HCT116 (cell line): ENCODE results near the gene COL28A1. TPM values are rescaled to one million over a fixed set of nuclear protein-coding genes. Genes with fewer than 3 reads are reported as not detected.

Experiments
- ATAC-seq: fragments of 200-7000 bp; cut with Tn5 transposase; 2 replicates; pipeline ENCODE4 v1.9.1; 2020; ENCODE audit warnings: mild to moderate bottlenecking, moderate library complexity
- BruUV-seq: library from RNA; stranded (reverse); fragments of 400-500 nt; replicated peaks from 2 replicates; lab custom pipeline; 2021; lab: Mats Ljungman, UMichigan
- CTCF ChIA-PET: fragments of 300-600 bp; sonication (Branson Sonifier 250); formaldehyde crosslinking; loops from one replicate; lab custom pipeline; 2021; ENCODE audit warnings: antibody characterized with exemption; lab: Charles Lee
- POLR2A ChIA-PET: fragments of 300-600, 350-600 bp; sonication (Branson Sonifier 250); formaldehyde crosslinking; loops from one replicate; lab custom pipeline; 2021; ENCODE audit warnings: antibody characterized with exemption; lab: Charles Lee
- RAD21 ChIA-PET, 2 experiments: fragments of 300-600 bp; sonication (Branson Sonifier 250); formaldehyde crosslinking; loops; one replicate each; lab custom pipeline; 2023; ENCODE audit warnings: low total read pairs in 2 of 2; ENCODE audit not compliant: uncharacterized antibody in 2 of 2, unreplicated experiment in 2 of 2, low non-redundant PET in 1 of 2; lab: Charles Lee
- DNase-seq: peaks from one replicate; pipeline ENCODE4 v3.0.0-alpha.2; 2010; ENCODE audit warnings: low read depth, low spot score
- H2AFZ ChIP-seq: fragments of 200-600 bp; shearing (Covaris generic), sonication (generic); 2 replicates; pipeline ENCODE4 v1.6.1; 2017; ENCODE audit warnings: low read depth, mixed run types, mixed read lengths, antibody characterized with exemption, low read length; ENCODE audit not compliant: poor library complexity, severe bottlenecking
- H3K27ac ChIP-seq: 2 replicates; pipeline ENCODE4 v1.5.1; 2012; ENCODE audit warnings: low read depth, low read length
- H3K27me3 ChIP-seq: fragments of 200-600 bp; sonication (generic); 2 replicates; pipeline ENCODE4 v1.6.1; 2016; ENCODE audit warnings: mixed run types, low read length, mixed read lengths; ENCODE audit not compliant: insufficient read depth
- H3K36me3 ChIP-seq, 2 experiments: fragments of 200-500 bp in 1 of 2; fragments of 200-600 bp in 1 of 2; sonication (Bioruptor generic) in 1 of 2; sonication (generic) in 1 of 2; 2 replicates each; pipeline versions ENCODE4 v1.5.1 to v1.6.1; 2014 to 2016; ENCODE audit warnings: low read length in 2 of 2, inconsistent platforms in 1 of 2, mixed read lengths in 1 of 2, mixed run types in 1 of 2; ENCODE audit not compliant: insufficient read depth in 2 of 2, control insufficient read depth in 1 of 2
- H3K4me1 ChIP-seq, 2 experiments: fragments of 200-600 bp in 1 of 2; sonication (generic) in 1 of 2; 2 replicates each; pipeline versions ENCODE4 v1.5.1 to v1.6.1; 2012 to 2017; ENCODE audit warnings: low read length in 2 of 2, inconsistent platforms in 1 of 2, mild to moderate bottlenecking in 1 of 2, mixed read lengths in 1 of 2, mixed run types in 1 of 2, moderate library complexity in 1 of 2; ENCODE audit not compliant: insufficient read depth in 2 of 2, control insufficient read depth in 1 of 2
- H3K4me2 ChIP-seq: fragments of 200-600 bp; sonication (generic); 2 replicates; pipeline ENCODE4 v1.6.1; 2017; ENCODE audit warnings: mixed run types, low read length, mixed read lengths
- H3K4me3 ChIP-seq, 2 experiments: fragments of 200-600 bp in 1 of 2; sonication (generic) in 1 of 2; replicated peaks in 1 of 2; 2 replicates each; pipeline ENCODE4 v1.5.1; 2011 to 2016; ENCODE audit warnings: low read length in 2 of 2, control low read depth in 1 of 2, low read depth in 1 of 2, mild to moderate bottlenecking in 1 of 2, mixed read lengths in 1 of 2, mixed run types in 1 of 2
- H3K79me2 ChIP-seq: fragments of 200-600 bp; sonication (generic); 2 replicates; pipeline ENCODE4 v1.6.1; 2017; ENCODE audit warnings: mild to moderate bottlenecking, mixed run types, low read length, moderate library complexity, mixed read lengths; ENCODE audit not compliant: insufficient read depth
- H3K9ac ChIP-seq: fragments of 200-600 bp; sonication (generic); 2 replicates; pipeline ENCODE4 v1.6.1; 2016; ENCODE audit warnings: low read length, mixed read lengths
- H3K9me2 ChIP-seq: fragments of 200-600 bp; sonication (generic), shearing (Covaris generic); 2 replicates; pipeline ENCODE4 v1.6.1; 2017; ENCODE audit warnings: mixed run types, mild to moderate bottlenecking, moderate library complexity; ENCODE audit not compliant: insufficient read depth
- H3K9me3 ChIP-seq, 2 experiments: fragments of 200-500 bp in 1 of 2; fragments of 200-600 bp in 1 of 2; sonication (Bioruptor generic) in 1 of 2; sonication (generic) in 1 of 2; 2 replicates each; pipeline ENCODE4 v1.6.1; 2014 to 2017; ENCODE audit warnings: low read length in 2 of 2, mixed read lengths in 2 of 2, inconsistent platforms in 1 of 2, low read depth in 1 of 2, mild to moderate bottlenecking in 1 of 2, mixed run types in 1 of 2, moderate library complexity in 1 of 2; ENCODE audit not compliant: control insufficient read depth in 1 of 2, insufficient read depth in 1 of 2
- H4K20me1 ChIP-seq: fragments of 200-600 bp; sonication (generic), shearing (Covaris generic); 2 replicates; pipeline ENCODE4 v1.6.1; 2017; ENCODE audit warnings: mixed run types, mild to moderate bottlenecking, moderate library complexity; ENCODE audit not compliant: insufficient read depth
- JUND ChIP-seq: IDR thresholded peaks from 2 replicates; pipeline ENCODE4 v1.6.1; 2012
- POLR2A ChIP-seq: IDR thresholded peaks from 2 replicates; pipeline ENCODE4 v1.7.0; 2011; ENCODE audit warnings: borderline replicate concordance; ENCODE audit not compliant: insufficient read depth, insufficient read length; ENCODE audit errors: extremely low read depth
- RAD21 ChIP-seq: IDR thresholded peaks from 2 replicates; pipeline ENCODE4 v1.6.1; 2012; ENCODE audit warnings: low read depth, mild to moderate bottlenecking
- SIN3A ChIP-seq: IDR thresholded peaks from 2 replicates; pipeline ENCODE4 v1.6.1; 2012; ENCODE audit warnings: low read depth
- SP1 ChIP-seq: IDR thresholded peaks from 2 replicates; pipeline ENCODE4 v1.6.1; 2012; ENCODE audit warnings: low read depth
- ZFX ChIP-seq: fragments of 450-650 bp; IDR thresholded peaks from 2 replicates; pipeline ENCODE4 v1.6.1; 2017
- intact Hi-C: fragments of 100-400 bp; cut with micrococcal nuclease; formaldehyde crosslinking; loops from 2 replicates; pipeline ENCODE4 v1.10.0; 2022
- total RNA-seq: library from RNA; stranded (reverse); gene quantifications from one replicate; pipeline ENCODE4 v1.2.1, GENCODE V29; 2021; ENCODE audit not compliant: unreplicated experiment
- TF ChIP-seq, protein P1 (sequence below): IDR thresholded peaks from 2 replicates; pipeline ENCODE4 v1.6.1; 2011; ENCODE audit warnings: mild to moderate bottlenecking, low read length, moderate library complexity; ENCODE audit not compliant: insufficient replicate concordance; ENCODE audit errors: extremely low read depth
- TF ChIP-seq, protein P2 (sequence below), 3 experiments: fragments of 200-600 bp in 1 of 3; sonication (generic) in 1 of 3; IDR thresholded peaks in 2 of 3; conservative IDR thresholded peaks in 1 of 3; 2 replicates each; pipeline ENCODE4 v1.5.1; 2012 to 2017; ENCODE audit warnings: low read depth in 2 of 3, low read length in 2 of 3, antibody characterized with exemption in 1 of 3, borderline replicate concordance in 1 of 3, control low read depth in 1 of 3, mild to moderate bottlenecking in 1 of 3, mixed read lengths in 1 of 3, mixed run types in 1 of 3, moderate library complexity in 1 of 3; ENCODE audit not compliant: insufficient read depth in 1 of 3

Gene COL28A1
- total RNA-seq, 1 experiment from 2014 or later = 0.12 TPM

DNA sequence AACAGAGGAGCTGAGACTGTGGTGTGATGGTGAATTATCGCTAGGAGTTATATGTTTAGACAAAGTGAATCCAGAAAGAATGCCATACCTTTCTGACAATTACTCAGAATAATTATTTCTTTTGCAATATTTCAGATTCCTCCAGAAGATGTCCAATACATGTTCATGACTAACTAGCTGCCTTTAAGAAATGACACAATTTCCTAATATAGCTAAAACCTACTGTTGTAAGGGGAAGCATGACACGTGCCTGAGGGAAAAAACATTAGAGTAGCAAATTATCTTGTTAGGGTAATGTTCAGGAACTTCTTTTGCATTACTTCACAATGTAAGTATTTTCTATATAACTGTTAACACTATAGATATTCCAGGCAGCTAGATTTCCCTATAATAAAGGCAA is 150.3 kb downstream of the COL28A1 start:
- TF ChIP-seq ZFX (no peak), JUND (no peak), SP1 (no peak), RAD21 (no peak), SIN3A (no peak), POLR2A (no peak)
- TF ChIP-seq, protein P1, sequence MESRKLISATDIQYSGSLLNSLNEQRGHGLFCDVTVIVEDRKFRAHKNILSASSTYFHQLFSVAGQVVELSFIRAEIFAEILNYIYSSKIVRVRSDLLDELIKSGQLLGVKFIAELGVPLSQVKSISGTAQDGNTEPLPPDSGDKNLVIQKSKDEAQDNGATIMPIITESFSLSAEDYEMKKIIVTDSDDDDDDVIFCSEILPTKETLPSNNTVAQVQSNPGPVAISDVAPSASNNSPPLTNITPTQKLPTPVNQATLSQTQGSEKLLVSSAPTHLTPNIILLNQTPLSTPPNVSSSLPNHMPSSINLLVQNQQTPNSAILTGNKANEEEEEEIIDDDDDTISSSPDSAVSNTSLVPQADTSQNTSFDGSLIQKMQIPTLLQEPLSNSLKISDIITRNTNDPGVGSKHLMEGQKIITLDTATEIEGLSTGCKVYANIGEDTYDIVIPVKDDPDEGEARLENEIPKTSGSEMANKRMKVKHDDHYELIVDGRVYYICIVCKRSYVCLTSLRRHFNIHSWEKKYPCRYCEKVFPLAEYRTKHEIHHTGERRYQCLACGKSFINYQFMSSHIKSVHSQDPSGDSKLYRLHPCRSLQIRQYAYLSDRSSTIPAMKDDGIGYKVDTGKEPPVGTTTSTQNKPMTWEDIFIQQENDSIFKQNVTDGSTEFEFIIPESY = no peak
- TF ChIP-seq, protein P2, sequence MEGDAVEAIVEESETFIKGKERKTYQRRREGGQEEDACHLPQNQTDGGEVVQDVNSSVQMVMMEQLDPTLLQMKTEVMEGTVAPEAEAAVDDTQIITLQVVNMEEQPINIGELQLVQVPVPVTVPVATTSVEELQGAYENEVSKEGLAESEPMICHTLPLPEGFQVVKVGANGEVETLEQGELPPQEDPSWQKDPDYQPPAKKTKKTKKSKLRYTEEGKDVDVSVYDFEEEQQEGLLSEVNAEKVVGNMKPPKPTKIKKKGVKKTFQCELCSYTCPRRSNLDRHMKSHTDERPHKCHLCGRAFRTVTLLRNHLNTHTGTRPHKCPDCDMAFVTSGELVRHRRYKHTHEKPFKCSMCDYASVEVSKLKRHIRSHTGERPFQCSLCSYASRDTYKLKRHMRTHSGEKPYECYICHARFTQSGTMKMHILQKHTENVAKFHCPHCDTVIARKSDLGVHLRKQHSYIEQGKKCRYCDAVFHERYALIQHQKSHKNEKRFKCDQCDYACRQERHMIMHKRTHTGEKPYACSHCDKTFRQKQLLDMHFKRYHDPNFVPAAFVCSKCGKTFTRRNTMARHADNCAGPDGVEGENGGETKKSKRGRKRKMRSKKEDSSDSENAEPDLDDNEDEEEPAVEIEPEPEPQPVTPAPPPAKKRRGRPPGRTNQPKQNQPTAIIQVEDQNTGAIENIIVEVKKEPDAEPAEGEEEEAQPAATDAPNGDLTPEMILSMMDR (IDR thresholded peaks at IDR 0.05 in 2 of 3, conservative IDR thresholded peaks at IDR 0.05 in 1 of 3; ENCODE audit: borderline replicate concordance in 1 of 3, insufficient read depth in 1 of 3, low read depth in 2 of 3, low read length in 2 of 3) = no peak
- H3K4me3 ChIP-seq = no peak overlapping the region
- H3K36me3 ChIP-seq = no peaks in the 10 kb centered on the region
- intact Hi-C loops = no loop called here
- H3K9me2 ChIP-seq = no peaks in the 10 kb centered on the region
- no peaks in the 10 kb centered on the region for H3K79me2 ChIP-seq
- BruUV-seq = no TSS peak
- ChIA-PET CTCF (no interaction called here), RAD21 (no interaction called here), POLR2A (no interaction called here)
- H3K9ac ChIP-seq = no peak overlapping the region
- no peaks in the 10 kb centered on the region for H3K9me3 ChIP-seq
- H2AFZ ChIP-seq = no peak overlapping the region
- no peak for DNase-seq
- no peak overlapping the region for H3K27ac ChIP-seq
- no peaks in the 10 kb centered on the region for H3K27me3 ChIP-seq
- no peak for ATAC-seq
- no peaks in the 10 kb centered on the region for H4K20me1 ChIP-seq
- H3K4me1 ChIP-seq = no peaks in the 10 kb centered on the region
- no peak overlapping the region for H3K4me2 ChIP-seq
